HCT116 (cell line): ENCODE measurements around the gene OR10Z1. TPM values are rescaled to one million over a fixed set of nuclear protein-coding genes. Genes with fewer than 3 reads are reported as not detected.

Experiments used
- ATAC-seq: fragments of 200-7000 bp; cut with Tn5 transposase; 2 replicates; pipeline ENCODE4 v1.9.1; 2020; ENCODE audit warnings: mild to moderate bottlenecking, moderate library complexity
- BruUV-seq: library from RNA; stranded (reverse); fragments of 400-500 nt; replicated peaks from 2 replicates; lab custom pipeline; 2021; lab: Mats Ljungman, UMichigan
- CTCF ChIA-PET: fragments of 300-600 bp; sonication (Branson Sonifier 250); formaldehyde crosslinking; loops from one replicate; lab custom pipeline; 2021; ENCODE audit warnings: antibody characterized with exemption; lab: Charles Lee
- POLR2A ChIA-PET: fragments of 300-600, 350-600 bp; sonication (Branson Sonifier 250); formaldehyde crosslinking; loops from one replicate; lab custom pipeline; 2021; ENCODE audit warnings: antibody characterized with exemption; lab: Charles Lee
- RAD21 ChIA-PET, 2 experiments: fragments of 300-600 bp; sonication (Branson Sonifier 250); formaldehyde crosslinking; loops; one replicate each; lab custom pipeline; 2023; ENCODE audit warnings: low total read pairs in 2 of 2; ENCODE audit not compliant: uncharacterized antibody in 2 of 2, unreplicated experiment in 2 of 2, low non-redundant PET in 1 of 2; lab: Charles Lee
- DNase-seq: peaks from one replicate; pipeline ENCODE4 v3.0.0-alpha.2; 2010; ENCODE audit warnings: low read depth, low spot score
- H2AFZ ChIP-seq: fragments of 200-600 bp; shearing (Covaris generic), sonication (generic); 2 replicates; pipeline ENCODE4 v1.6.1; 2017; ENCODE audit warnings: low read depth, mixed run types, mixed read lengths, antibody characterized with exemption, low read length; ENCODE audit not compliant: poor library complexity, severe bottlenecking
- H3K27ac ChIP-seq: 2 replicates; pipeline ENCODE4 v1.5.1; 2012; ENCODE audit warnings: low read depth, low read length
- H3K27me3 ChIP-seq: fragments of 200-600 bp; sonication (generic); 2 replicates; pipeline ENCODE4 v1.6.1; 2016; ENCODE audit warnings: mixed run types, low read length, mixed read lengths; ENCODE audit not compliant: insufficient read depth
- H3K36me3 ChIP-seq, 2 experiments: fragments of 200-500 bp in 1 of 2; fragments of 200-600 bp in 1 of 2; sonication (Bioruptor generic) in 1 of 2; sonication (generic) in 1 of 2; 2 replicates each; pipeline versions ENCODE4 v1.5.1 to v1.6.1; 2014 to 2016; ENCODE audit warnings: low read length in 2 of 2, inconsistent platforms in 1 of 2, mixed read lengths in 1 of 2, mixed run types in 1 of 2; ENCODE audit not compliant: insufficient read depth in 2 of 2, control insufficient read depth in 1 of 2
- H3K4me1 ChIP-seq, 2 experiments: fragments of 200-600 bp in 1 of 2; sonication (generic) in 1 of 2; 2 replicates each; pipeline versions ENCODE4 v1.5.1 to v1.6.1; 2012 to 2017; ENCODE audit warnings: low read length in 2 of 2, inconsistent platforms in 1 of 2, mild to moderate bottlenecking in 1 of 2, mixed read lengths in 1 of 2, mixed run types in 1 of 2, moderate library complexity in 1 of 2; ENCODE audit not compliant: insufficient read depth in 2 of 2, control insufficient read depth in 1 of 2
- H3K4me2 ChIP-seq: fragments of 200-600 bp; sonication (generic); 2 replicates; pipeline ENCODE4 v1.6.1; 2017; ENCODE audit warnings: mixed run types, low read length, mixed read lengths
- H3K4me3 ChIP-seq, 2 experiments: fragments of 200-600 bp in 1 of 2; sonication (generic) in 1 of 2; replicated peaks in 1 of 2; 2 replicates each; pipeline ENCODE4 v1.5.1; 2011 to 2016; ENCODE audit warnings: low read length in 2 of 2, control low read depth in 1 of 2, low read depth in 1 of 2, mild to moderate bottlenecking in 1 of 2, mixed read lengths in 1 of 2, mixed run types in 1 of 2
- H3K79me2 ChIP-seq: fragments of 200-600 bp; sonication (generic); 2 replicates; pipeline ENCODE4 v1.6.1; 2017; ENCODE audit warnings: mild to moderate bottlenecking, mixed run types, low read length, moderate library complexity, mixed read lengths; ENCODE audit not compliant: insufficient read depth
- H3K9ac ChIP-seq: fragments of 200-600 bp; sonication (generic); 2 replicates; pipeline ENCODE4 v1.6.1; 2016; ENCODE audit warnings: low read length, mixed read lengths
- H3K9me2 ChIP-seq: fragments of 200-600 bp; sonication (generic), shearing (Covaris generic); 2 replicates; pipeline ENCODE4 v1.6.1; 2017; ENCODE audit warnings: mixed run types, mild to moderate bottlenecking, moderate library complexity; ENCODE audit not compliant: insufficient read depth
- H3K9me3 ChIP-seq, 2 experiments: fragments of 200-500 bp in 1 of 2; fragments of 200-600 bp in 1 of 2; sonication (Bioruptor generic) in 1 of 2; sonication (generic) in 1 of 2; 2 replicates each; pipeline ENCODE4 v1.6.1; 2014 to 2017; ENCODE audit warnings: low read length in 2 of 2, mixed read lengths in 2 of 2, inconsistent platforms in 1 of 2, low read depth in 1 of 2, mild to moderate bottlenecking in 1 of 2, mixed run types in 1 of 2, moderate library complexity in 1 of 2; ENCODE audit not compliant: control insufficient read depth in 1 of 2, insufficient read depth in 1 of 2
- H4K20me1 ChIP-seq: fragments of 200-600 bp; sonication (generic), shearing (Covaris generic); 2 replicates; pipeline ENCODE4 v1.6.1; 2017; ENCODE audit warnings: mixed run types, mild to moderate bottlenecking, moderate library complexity; ENCODE audit not compliant: insufficient read depth
- CBX3 ChIP-seq: IDR thresholded peaks from 2 replicates; pipeline ENCODE4 v1.6.1; 2012; ENCODE audit warnings: low read depth
- CEBPB ChIP-seq: IDR thresholded peaks from 2 replicates; pipeline ENCODE4 v1.6.1; 2012; ENCODE audit warnings: low read depth
- ELF1 ChIP-seq: IDR thresholded peaks from 2 replicates; pipeline ENCODE4 v1.6.1; 2012; ENCODE audit warnings: low read depth, borderline replicate concordance
- EZH2 ChIP-seq: fragments of 200-600 bp; sonication (generic); IDR thresholded peaks from 2 replicates; pipeline ENCODE4 v1.6.1; 2017; ENCODE audit warnings: antibody characterized with exemption, mixed run types
- EZH2phosphoT487 ChIP-seq: fragments of 200-600 bp; IDR thresholded peaks from 2 replicates; pipeline ENCODE4 v1.6.1; 2018; ENCODE audit warnings: antibody characterized with exemption, borderline replicate concordance
- FOSL1 ChIP-seq: IDR thresholded peaks from 2 replicates; pipeline ENCODE4 v1.6.1; 2012; ENCODE audit warnings: low read depth
- JUND ChIP-seq: IDR thresholded peaks from 2 replicates; pipeline ENCODE4 v1.6.1; 2012
- POLR2A ChIP-seq: IDR thresholded peaks from 2 replicates; pipeline ENCODE4 v1.7.0; 2011; ENCODE audit warnings: borderline replicate concordance; ENCODE audit not compliant: insufficient read depth, insufficient read length; ENCODE audit errors: extremely low read depth
- SIN3A ChIP-seq: IDR thresholded peaks from 2 replicates; pipeline ENCODE4 v1.6.1; 2012; ENCODE audit warnings: low read depth
- SP1 ChIP-seq: IDR thresholded peaks from 2 replicates; pipeline ENCODE4 v1.6.1; 2012; ENCODE audit warnings: low read depth
- SRF ChIP-seq: IDR thresholded peaks from 2 replicates; pipeline ENCODE4 v1.6.1; 2012; ENCODE audit warnings: low read depth
- TCF7L2 ChIP-seq: IDR thresholded peaks from 2 replicates; pipeline ENCODE4 v1.7.0; 2011; ENCODE audit warnings: borderline replicate concordance, inconsistent platforms; ENCODE audit not compliant: insufficient read depth, insufficient read length; ENCODE audit errors: extremely low read depth
- YY1 ChIP-seq: IDR thresholded peaks from 2 replicates; pipeline ENCODE4 v1.6.1; 2011; ENCODE audit warnings: low read length, low read depth, moderate library complexity, mild to moderate bottlenecking; ENCODE audit not compliant: insufficient replicate concordance; ENCODE audit errors: extremely low read depth
- ZFX ChIP-seq: fragments of 450-650 bp; IDR thresholded peaks from 2 replicates; pipeline ENCODE4 v1.6.1; 2017
- ZNF274 ChIP-seq: fragments of 200-500 bp; sonication (Bioruptor generic); IDR thresholded peaks from 2 replicates; pipeline ENCODE4 v1.6.1; 2014; ENCODE audit warnings: mild to moderate bottlenecking, low read depth, low read length, inconsistent platforms
- intact Hi-C: fragments of 100-400 bp; cut with micrococcal nuclease; formaldehyde crosslinking; loops from 2 replicates; pipeline ENCODE4 v1.10.0; 2022
- total RNA-seq: library from RNA; stranded (reverse); gene quantifications from one replicate; pipeline ENCODE4 v1.2.1, GENCODE V29; 2021; ENCODE audit not compliant: unreplicated experiment
- TF ChIP-seq, protein P1 (sequence below): IDR thresholded peaks from 2 replicates; pipeline ENCODE4 v1.6.1; 2012
- TF ChIP-seq, protein P2 (sequence below), 3 experiments: fragments of 200-600 bp in 1 of 3; sonication (generic) in 1 of 3; IDR thresholded peaks in 2 of 3; conservative IDR thresholded peaks in 1 of 3; 2 replicates each; pipeline ENCODE4 v1.5.1; 2012 to 2017; ENCODE audit warnings: low read depth in 2 of 3, low read length in 2 of 3, antibody characterized with exemption in 1 of 3, borderline replicate concordance in 1 of 3, control low read depth in 1 of 3, mild to moderate bottlenecking in 1 of 3, mixed read lengths in 1 of 3, mixed run types in 1 of 3, moderate library complexity in 1 of 3; ENCODE audit not compliant: insufficient read depth in 1 of 3
- TF ChIP-seq, protein P3 (sequence below): IDR thresholded peaks from 2 replicates; pipeline ENCODE4 v1.6.1; 2012
- TF ChIP-seq, protein P4 (sequence below): IDR thresholded peaks from 2 replicates; pipeline ENCODE4 v1.6.1; 2012; ENCODE audit warnings: low read depth
- TF ChIP-seq, protein P5 (sequence below): IDR thresholded peaks from 2 replicates; pipeline ENCODE4 v1.6.1; 2011; ENCODE audit warnings: mild to moderate bottlenecking, low read length, moderate library complexity; ENCODE audit not compliant: insufficient replicate concordance; ENCODE audit errors: extremely low read depth

Gene OR10Z1
- total RNA-seq, 1 experiment from 2014 or later, result not detected

DNA sequence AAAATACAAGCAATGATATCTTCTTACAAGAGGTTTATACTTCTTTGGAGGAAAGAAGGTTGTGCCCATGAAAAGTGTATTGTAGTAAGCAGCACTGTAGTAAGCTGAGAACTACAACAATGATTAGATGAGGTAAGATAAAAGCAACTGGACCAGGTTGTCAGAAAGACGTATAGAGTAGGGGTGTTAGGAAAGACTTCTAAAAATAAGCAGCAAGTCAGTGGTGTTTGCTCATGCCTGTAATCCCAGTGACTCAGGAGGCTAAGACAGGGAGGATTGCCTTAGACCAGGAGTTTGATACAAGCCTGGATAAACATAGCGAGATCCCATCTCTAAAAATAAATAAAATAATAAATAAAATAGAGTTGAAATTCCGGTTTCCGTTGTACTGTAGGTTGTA, 21.1 kb upstream of the OR10Z1 start:
- no peak overlapping the region for H3K4me3 ChIP-seq
- H3K4me1 ChIP-seq, result no peaks in the 10 kb centered on the region
- no peak overlapping the region for H3K9ac ChIP-seq
- no peaks in the 10 kb centered on the region for H3K79me2 ChIP-seq
- no peaks in the 10 kb centered on the region for H3K36me3 ChIP-seq
- RAD21 ChIA-PET, result no interaction called here
- ATAC-seq (no peak), DNase-seq (no peak)
- no peak overlapping the region for H3K4me2 ChIP-seq
- H2AFZ ChIP-seq, result no peak overlapping the region
- intact Hi-C loops, result no loop called here
- POLR2A ChIA-PET, result no interaction called here
- TF ChIP-seq FOSL1 (no peak), SP1 (no peak), POLR2A (no peak), SIN3A (no peak), EZH2phosphoT487 (no peak), CEBPB (no peak), CBX3 (no peak), EZH2 (no peak), SRF (no peak), YY1 (no peak), ZNF274 (no peak), ZFX (no peak), TCF7L2 (no peak), JUND (no peak), ELF1 (no peak)
- TF ChIP-seq, protein P1, sequence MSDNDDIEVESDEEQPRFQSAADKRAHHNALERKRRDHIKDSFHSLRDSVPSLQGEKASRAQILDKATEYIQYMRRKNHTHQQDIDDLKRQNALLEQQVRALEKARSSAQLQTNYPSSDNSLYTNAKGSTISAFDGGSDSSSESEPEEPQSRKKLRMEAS, result no peak
- TF ChIP-seq, protein P2, sequence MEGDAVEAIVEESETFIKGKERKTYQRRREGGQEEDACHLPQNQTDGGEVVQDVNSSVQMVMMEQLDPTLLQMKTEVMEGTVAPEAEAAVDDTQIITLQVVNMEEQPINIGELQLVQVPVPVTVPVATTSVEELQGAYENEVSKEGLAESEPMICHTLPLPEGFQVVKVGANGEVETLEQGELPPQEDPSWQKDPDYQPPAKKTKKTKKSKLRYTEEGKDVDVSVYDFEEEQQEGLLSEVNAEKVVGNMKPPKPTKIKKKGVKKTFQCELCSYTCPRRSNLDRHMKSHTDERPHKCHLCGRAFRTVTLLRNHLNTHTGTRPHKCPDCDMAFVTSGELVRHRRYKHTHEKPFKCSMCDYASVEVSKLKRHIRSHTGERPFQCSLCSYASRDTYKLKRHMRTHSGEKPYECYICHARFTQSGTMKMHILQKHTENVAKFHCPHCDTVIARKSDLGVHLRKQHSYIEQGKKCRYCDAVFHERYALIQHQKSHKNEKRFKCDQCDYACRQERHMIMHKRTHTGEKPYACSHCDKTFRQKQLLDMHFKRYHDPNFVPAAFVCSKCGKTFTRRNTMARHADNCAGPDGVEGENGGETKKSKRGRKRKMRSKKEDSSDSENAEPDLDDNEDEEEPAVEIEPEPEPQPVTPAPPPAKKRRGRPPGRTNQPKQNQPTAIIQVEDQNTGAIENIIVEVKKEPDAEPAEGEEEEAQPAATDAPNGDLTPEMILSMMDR (IDR thresholded peaks at IDR 0.05 in 2 of 3, conservative IDR thresholded peaks at IDR 0.05 in 1 of 3; ENCODE audit: borderline replicate concordance in 1 of 3, insufficient read depth in 1 of 3, low read depth in 2 of 3, low read length in 2 of 3), result no peak
- TF ChIP-seq, protein P3, sequence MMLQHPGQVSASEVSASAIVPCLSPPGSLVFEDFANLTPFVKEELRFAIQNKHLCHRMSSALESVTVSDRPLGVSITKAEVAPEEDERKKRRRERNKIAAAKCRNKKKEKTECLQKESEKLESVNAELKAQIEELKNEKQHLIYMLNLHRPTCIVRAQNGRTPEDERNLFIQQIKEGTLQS, result no peak
- TF ChIP-seq, protein P4, sequence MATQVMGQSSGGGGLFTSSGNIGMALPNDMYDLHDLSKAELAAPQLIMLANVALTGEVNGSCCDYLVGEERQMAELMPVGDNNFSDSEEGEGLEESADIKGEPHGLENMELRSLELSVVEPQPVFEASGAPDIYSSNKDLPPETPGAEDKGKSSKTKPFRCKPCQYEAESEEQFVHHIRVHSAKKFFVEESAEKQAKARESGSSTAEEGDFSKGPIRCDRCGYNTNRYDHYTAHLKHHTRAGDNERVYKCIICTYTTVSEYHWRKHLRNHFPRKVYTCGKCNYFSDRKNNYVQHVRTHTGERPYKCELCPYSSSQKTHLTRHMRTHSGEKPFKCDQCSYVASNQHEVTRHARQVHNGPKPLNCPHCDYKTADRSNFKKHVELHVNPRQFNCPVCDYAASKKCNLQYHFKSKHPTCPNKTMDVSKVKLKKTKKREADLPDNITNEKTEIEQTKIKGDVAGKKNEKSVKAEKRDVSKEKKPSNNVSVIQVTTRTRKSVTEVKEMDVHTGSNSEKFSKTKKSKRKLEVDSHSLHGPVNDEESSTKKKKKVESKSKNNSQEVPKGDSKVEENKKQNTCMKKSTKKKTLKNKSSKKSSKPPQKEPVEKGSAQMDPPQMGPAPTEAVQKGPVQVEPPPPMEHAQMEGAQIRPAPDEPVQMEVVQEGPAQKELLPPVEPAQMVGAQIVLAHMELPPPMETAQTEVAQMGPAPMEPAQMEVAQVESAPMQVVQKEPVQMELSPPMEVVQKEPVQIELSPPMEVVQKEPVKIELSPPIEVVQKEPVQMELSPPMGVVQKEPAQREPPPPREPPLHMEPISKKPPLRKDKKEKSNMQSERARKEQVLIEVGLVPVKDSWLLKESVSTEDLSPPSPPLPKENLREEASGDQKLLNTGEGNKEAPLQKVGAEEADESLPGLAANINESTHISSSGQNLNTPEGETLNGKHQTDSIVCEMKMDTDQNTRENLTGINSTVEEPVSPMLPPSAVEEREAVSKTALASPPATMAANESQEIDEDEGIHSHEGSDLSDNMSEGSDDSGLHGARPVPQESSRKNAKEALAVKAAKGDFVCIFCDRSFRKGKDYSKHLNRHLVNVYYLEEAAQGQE, result no peak
- TF ChIP-seq, protein P5, sequence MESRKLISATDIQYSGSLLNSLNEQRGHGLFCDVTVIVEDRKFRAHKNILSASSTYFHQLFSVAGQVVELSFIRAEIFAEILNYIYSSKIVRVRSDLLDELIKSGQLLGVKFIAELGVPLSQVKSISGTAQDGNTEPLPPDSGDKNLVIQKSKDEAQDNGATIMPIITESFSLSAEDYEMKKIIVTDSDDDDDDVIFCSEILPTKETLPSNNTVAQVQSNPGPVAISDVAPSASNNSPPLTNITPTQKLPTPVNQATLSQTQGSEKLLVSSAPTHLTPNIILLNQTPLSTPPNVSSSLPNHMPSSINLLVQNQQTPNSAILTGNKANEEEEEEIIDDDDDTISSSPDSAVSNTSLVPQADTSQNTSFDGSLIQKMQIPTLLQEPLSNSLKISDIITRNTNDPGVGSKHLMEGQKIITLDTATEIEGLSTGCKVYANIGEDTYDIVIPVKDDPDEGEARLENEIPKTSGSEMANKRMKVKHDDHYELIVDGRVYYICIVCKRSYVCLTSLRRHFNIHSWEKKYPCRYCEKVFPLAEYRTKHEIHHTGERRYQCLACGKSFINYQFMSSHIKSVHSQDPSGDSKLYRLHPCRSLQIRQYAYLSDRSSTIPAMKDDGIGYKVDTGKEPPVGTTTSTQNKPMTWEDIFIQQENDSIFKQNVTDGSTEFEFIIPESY, result no peak
- CTCF ChIA-PET, result no interaction called here
- BruUV-seq, result no TSS peak
- no peaks in the 10 kb centered on the region for H3K27me3 ChIP-seq
- H4K20me1 ChIP-seq, result no peaks in the 10 kb centered on the region
- H3K27ac ChIP-seq, result no peak overlapping the region
- no peaks in the 10 kb centered on the region for H3K9me2 ChIP-seq
- H3K9me3 ChIP-seq, result no peaks in the 10 kb centered on the region
